NCI-H1105 treated with DMSO at 0.1 percent for 48 hours (cell line): ENCODE results near the gene TMC8.

ENCODE experiments used
- DNase-seq: peaks from one replicate; lab custom pipeline; 2025; lab: John Stamatoyannopoulos, UW

Gene TMC8

DNA sequence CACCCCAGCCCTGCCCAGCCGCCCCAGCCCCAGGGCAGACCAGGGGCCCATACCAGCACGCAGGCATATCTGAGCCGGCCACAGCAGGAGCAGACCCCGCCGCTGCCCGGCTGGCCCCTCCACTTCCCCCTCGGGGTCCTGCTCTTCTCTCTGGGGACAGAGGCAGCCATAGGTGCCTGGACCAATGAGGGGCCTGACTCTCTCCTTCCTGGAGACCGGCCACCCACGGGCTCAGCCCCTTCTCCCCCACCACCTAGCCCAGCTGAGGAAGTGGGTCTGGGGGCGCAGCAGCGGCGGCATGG lies 5.8 kb upstream of the TMC8 start:
- DNase-seq, result no peak

DNA sequence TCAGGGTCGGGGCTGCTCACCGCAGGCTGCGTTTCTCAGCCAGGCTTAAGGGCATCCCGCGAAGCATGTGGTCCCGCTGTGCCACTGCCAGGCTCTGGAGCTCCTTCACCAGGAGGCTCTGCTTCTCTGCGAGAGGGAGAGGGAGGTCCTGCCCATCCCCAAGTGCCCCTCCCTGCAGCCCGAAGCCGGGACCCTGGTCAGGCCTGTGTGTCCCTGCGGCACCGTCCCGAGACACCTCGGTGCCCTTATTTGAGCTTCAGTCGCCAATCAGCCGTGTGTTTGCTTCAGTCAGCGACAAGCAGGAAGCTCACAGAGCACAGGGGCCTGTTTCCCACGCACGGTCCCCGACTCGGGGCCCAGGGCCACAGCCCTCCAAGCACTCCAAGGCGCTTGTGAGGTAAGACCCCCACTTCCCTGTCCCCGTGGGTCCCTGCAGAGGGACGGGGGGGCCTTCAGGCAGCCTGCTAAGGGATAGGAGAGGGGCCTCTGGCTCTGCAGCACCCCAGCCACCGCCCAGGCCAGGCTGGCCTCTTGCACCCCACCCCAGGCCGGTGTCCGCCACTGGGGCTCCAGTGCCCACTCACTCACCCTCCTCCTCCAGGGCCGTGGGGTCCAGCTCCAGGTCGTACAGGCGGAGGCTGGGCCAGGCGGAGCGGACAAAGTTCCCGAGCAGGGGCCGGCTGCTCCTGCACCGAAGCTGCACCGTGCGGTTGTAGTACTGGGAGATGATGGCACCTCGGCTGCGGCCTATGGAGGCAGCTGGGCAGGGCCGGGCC lies 5.2 kb upstream of the TMC8 start:
- no peak for DNase-seq

DNA sequence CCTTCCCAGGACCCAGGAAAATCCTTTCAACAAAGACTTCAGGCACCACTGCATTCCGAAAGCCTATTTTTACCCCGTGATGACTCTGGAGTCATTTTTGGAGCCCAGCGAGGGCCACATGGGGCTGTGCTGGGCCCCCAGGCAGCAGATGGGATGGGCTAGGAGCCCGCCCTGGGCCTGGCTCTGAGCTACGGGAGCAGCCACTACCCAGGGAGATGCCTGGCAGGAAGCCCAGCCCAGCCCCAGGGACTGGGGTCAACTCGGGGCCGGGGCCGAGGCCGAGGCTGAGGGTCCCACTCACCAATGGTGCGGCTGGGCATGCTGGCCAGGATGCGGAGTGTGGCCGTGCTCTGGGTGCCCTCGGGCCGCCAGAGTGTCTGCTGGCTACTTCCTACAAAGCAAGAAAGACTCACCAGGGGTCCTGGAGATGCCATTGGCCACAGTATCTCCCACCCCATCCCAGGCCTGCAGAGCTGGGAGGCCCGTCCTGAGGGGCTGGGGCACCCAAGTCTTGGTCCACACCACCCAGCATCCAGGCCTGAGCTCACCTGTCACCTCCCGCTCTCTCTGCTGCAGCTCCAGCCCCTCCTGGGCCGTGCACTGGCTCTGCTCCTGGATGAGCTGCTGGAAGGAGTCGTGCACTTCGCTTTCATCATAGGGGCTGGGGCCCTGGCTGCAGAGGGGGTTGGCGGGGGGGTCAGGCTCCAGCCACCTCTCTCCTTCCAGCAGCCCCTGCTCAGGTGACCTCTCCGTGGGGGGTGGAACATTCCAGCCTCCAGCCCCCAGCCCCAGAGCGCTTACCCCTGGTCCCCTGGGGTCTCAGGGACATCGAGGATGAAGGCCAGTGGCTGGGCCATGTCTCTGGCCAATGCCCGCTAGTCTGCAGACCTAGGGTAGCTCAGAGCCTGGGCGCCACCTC lies 4.3 kb upstream of the TMC8 start:
- no peak for DNase-seq

DNA sequence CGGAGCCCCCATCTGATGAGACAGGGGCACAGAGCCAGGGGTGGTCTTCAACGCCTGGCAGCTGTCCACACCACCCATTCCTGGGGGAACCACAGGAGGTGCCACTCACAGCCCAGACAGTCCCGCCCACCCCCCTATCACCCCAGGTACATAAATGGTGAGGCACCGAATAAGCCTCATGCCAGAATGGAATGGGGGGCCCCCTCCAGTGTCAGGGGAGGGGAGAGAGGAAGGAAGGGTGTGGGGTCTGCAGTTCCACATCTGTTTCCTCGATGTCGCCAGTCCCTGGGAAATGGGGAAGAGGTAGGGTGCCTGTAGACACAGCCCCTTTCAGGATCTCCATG lies 3.7 kb upstream of the TMC8 start:
- no peak for DNase-seq

DNA sequence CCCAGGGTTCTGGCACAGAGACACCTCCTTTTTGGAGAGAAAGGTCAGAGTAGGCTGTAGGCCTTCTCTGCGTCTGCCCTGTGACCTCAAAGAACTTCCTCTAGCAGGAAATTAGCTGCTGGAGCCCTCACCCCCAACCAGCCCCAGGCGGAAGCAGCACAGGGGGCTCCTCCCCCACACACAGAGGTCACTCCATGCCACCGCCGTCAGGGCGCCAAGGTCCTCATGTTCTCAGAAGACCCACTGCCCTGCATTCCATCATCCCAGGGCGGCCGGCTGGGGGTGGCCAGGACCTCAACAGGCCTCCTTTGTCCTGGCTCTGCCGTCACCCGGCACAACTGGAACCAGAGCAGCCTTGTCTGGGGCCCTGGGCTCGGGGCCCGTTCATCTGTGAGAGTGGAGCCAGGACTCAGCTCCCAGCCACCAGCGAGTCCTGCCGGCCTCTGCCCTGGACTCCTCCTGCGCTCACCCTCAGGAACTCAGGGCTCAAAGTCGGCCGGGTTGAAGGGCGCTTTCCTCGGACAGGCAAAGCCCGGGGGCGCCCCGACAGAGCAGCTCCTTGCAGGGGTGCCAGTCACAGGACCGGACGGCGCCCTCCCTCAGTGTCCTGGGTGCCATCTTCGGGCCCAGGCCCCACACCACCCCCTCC lies 3.2 kb upstream of the TMC8 start:
- DNase-seq, result no peak

DNA sequence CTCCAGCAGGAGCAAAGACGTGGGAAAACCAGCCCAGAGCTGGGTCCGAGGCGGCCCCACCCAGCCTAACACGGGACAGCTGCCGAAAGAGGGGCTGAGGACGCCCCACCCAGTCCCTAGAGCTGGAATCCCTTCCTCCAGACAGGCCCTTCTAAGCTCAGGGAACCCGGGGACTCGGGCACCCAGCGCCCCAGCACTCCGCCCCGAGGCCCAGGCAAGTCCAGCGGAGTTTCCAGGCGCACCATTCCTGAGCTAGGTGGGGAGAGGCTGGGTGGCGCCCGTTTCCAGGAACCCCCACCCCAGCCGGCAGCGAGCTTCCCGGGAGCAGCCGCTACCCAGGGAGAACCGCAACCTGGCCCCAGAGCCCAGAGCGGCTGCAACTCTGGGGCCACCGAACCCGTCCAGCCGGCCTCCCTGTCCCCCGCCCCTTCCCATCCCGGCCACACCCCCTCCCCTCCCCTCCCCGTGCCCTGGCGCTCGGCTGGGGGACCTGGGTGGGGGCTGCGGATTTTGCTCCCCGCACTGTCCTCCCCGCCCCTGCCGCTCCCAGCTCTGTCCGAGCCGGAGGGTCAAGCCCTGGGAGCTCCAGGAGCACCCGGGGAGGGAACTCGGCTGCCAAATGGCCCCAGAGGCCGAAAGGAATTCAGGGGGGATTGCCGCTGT lies 2.6 kb upstream of the TMC8 start:
- no peak for DNase-seq

DNA sequence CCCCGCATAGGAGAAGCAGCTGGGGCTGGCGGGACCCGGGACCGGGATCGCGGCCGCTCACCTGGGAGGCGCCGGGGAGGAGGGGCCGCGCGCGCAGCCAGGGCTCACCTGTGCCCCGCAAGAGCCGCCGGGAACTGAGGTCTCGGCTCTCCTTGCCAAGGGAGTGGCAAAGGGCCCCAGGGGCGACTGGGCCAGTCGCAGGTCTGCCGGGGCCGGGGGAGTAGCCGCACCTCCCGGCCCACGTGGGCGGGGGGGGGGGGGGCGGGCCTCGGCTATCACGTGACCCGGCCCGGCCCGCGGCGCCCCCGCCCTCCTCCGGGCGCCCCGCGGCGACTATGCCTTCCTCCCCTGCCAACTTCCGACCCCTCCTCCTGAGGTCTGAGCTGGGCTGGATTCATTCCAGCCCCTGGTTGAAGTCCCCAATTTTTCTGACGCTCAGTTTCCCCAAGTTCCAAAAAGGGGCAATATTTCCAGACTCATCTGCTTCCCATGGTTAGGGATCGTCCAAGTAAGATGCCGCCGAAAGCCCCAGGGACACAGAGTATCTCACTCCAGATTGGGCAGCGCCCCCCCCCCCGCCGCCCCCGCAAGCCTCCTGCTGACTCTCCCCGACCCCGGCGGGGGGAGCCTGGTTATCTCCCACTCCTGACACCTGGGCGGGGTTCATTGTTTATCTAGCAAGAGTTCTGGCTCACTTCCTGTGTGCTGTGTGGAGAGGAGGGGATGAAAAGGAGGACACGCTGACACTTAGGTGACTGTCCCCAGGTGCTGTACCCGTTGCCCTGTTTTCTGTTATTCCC lies 1.8 kb upstream of the TMC8 start, which contains the start of gene TMC6:
TMC6 (minus strand) TSS at position 205 of the 800 bp plus-strand sequence. CDS start 1,923 bp downstream, outside the sequence.
- peak; percentile 56 for DNase-seq

DNA sequence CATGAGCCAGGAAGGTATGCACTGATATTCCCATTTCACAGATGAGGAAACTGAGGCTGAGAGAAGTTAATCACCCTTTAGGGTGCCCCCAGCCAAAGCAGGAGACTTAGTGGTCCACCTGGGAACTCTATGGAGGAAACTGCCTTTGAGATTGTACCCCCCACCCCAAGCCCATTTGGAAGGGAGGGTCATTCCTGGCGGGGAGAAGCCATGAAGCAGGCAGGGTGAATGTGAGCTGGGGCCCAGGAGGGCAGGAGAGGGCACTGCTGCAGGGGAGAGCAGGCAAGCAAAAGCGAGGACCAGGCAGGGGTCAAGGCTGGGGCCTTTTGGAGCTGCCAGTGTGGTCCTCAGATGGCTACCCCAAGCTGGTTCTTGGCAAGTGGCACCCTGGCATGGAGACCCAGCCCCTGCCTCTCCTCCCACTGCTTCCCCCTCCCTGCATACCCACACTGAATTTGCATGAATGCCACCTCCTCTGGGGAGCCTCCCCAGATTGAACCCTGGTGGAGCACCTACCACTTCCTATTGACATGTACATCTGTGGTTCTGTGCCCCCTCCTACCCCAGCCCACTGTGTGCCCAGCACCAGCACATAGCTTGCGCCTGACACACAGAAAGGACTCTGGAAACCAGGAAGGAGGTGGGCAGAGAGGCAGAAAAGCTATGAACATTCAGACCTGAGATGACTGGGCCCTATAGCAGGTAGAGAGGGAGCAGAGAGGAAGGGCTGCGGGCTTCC lies 1.1 kb upstream of the TMC8 start:
- no peak for DNase-seq

DNA sequence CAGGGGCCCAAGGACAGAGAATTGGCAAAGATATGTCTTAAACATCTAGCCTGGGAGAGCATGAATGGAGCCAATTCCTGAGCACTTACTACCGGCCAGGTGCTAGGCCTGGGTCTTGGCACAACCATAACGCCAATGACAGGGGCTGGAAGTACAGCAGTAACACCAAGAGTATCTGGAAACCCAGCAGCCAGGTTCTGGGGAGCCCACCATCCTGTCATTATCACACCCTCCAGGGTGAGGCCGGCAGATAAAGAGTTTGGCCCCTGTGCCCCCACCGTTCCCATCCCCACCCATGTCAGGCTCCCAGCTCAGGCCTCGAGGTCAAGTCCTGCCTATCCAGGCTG lies 508 bp upstream of the TMC8 start:
- no peak for DNase-seq

DNA sequence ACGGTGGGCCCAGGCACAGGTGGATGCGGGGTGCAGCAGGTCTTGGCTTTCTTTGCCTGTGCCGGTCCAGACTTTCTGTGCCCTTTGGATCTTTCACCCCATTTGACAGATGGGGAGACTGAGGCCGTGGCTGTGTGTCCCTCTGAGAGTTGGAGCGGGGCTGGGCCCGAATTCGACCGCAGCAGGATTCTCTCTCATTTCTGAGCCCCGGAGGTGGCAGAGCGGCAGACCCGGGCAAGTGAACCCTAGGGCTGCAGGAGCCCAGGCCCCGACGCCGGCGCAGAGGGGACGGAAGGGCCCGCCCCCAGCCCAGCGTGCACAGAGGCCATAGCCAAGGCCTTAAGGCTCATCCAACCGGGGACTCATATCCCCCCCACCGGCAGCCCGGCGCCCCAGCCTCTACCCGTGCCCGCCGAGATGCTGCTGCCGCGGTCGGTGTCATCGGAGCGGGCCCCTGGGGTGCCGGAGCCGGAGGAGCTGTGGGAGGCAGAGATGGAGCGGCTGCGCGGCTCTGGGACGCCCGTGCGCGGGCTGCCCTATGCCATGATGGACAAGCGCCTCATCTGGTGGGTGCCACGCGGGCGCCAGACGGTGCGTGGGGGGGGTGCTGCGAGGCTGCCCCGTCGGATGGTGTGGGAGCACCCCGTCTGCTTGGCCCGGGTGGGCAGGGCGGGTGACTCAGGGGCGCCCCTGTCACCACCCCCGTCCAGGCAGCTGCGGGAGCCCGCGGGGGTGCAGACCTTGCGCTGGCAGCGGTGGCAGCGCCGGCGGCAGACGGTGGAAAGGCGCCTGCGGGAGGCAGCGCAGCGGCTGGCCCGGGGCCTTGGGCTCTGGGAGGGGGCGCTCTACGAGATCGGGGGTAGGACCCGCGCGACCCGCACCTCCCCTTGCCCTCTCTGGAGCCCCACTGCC lies 857 bp downstream of the TMC8 start:
- no peak for DNase-seq

DNA sequence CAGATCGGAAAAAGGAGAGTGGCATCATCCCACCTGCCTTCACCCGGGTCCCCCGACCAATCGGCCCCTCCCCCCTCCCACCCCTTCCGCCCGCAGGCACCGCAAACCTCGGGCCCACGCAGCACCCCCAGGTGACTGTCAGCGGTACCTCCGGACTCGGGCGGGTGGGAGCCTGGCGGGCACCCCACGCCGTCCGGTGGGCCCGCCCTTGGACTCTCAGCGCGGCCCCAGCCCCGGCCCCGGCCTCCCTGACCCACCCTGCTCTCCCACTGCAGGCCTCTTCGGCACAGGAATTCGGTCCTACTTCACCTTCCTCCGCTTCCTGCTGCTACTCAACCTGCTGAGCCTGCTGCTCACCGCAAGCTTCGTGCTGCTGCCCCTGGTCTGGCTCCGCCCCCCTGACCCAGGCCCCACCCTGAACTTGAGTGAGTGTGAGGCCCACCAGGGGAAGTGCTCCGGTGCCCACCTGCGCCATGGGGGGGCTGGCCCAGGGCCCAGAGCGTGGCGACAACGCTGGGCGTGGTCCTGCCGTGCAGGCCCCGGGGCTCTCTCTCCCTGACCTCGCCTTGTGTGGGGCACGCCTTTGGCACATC lies 1.6 kb downstream of the TMC8 start:
- DNase-seq, result no peak

DNA sequence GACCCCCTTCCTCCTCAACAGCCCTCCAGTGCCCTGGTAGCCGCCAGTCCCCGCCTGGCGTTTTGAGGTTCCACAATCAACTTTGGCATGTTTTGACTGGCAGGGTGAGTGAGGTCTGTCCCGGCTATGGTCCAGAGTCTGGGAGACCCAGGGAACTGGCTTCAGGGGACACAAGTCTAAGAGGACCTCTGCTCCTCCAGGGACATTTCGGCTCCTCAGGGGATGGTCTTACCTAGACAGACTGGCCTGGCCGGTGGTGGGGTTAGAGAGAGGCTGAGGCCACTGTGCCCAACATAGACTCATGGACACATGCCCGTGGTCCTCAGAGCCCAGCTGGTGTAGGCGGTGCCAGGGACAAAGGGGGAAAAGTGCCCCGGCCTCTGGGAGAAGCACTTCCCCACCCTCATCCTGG lies 2.2 kb downstream of the TMC8 start:
- no peak for DNase-seq

DNA sequence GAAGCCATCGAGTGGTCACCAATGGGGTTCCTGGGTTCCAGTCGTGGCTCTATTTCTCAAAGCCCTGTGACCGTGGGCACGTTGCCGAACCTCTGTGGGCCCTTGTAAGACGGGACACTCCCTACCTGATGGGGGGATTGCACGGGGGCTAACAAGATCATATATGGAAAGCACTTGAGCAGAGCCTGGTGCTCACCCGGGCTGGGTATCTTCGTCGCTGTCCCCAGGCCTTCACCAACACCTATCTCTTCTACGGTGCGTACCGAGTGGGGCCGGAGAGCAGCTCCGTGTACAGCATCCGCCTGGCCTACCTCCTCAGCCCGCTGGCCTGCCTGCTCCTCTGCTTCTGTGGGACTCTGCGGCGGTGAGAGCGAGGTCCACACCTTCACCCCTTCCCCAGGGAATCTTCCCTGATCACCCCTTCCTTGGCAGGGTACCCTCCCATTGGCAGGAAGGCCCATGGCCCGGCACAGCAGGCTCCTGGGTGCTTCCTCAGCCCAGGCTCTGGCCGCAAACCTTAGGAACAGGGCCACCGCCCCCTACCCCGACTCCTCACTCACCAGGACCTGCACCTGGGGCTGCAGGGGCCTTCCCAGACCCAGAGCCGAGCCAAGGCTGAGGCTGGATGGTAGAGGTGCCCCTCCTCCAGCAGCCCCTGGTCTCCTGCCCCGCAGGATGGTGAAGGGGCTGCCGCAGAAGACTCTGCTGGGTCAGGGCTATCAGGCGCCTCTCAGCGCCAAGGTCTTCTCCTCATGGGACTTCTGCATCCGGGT lies 2.8 kb downstream of the TMC8 start:
- no peak for DNase-seq

DNA sequence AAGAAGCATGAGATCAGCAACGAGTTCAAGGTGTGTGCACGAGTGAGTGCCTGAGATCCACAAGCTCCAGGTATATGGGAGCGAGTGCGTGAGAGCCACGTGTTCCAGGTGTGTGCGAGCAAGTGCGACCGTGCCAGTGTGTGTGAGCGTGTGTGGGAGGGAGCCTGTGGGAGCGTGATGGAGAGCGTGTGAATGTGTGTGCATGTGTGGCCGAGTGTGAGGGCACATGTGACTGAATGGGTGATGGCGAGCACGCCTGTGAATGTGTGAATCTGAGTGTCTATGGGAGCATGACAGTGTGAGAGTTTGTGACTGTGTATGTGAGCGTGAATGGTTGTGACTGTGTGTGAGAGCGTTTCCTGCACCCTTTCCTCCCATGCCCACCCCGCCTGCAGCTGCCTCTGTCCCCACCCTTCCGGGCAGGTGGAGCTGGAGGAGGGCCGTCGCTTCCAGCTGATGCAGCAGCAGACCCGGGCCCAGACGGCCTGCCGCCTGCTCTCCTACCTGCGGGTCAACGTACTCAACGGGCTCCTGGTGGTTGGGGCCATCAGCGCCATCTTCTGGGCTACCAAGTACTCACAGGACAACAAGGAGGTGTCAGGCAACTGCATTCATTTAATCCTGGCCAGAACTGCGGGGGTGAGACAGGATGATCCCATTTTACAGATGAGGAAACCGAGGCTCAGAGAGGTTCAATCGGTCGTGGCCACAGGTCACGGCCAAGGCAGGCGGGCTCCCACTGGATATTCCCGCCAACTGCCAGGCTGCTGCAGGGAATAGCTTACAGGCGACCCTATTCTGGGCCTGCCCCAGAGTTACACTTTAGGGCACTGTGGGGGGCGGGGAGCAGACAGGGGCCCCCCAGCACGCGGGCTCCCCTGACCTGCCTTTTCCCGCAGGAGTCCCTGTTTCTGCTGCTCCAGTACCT lies 3.7 kb downstream of the TMC8 start:
- peak; percentile 1 for DNase-seq

DNA sequence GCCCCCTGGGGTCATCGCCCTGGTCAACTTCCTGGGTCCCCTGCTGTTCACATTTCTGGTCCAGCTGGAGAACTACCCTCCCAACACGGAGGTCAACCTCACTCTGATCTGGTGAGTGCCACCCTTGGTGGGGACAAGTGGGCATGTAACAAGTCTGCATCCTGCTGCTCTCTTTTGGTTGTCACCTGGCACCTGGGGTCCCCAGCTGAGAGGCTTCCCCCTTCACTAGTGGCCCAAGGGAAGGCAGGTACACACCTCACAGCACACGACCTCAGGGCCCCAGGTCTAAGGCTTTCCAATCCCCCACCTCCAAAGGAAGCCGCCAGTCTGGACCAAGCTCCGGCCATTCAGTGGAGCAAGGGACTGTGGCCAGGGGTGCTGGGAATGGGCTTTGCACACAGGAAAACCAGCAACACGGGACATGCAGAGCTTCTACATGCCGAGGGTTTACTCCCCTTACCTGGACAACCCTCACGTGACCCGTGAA lies 4.4 kb downstream of the TMC8 start:
- DNase-seq, result no peak

DNA sequence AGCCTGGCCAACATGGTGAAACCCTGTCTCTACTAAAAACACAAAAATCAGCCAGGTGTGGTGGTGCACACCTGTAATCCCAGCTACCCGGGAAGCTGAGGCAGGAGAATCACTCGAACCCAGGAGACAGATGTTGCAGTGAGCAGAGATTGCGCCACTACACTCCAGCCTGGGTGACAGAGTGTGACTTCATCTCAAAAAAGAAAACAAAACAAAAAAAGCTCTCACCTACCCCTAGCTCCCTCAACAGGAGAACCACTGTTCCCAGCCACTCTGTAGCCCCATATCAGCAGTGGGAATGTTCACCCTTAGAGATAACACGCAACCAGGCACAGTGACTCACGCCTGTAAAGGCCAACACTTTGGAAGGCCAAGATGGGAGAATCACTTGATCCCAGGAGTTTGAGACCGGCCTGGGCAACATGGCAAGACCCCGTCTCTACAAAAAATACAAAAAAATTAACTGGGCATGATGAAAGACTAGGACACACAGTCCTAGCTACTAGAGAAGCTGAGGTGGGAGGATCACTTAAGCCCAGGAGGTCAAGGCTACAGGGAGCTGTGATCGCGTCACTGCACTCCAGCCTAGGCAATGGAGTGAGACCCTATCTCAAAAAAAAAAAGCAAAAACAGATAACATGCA lies 5.4 kb downstream of the TMC8 start:
- DNase-seq, result no peak
